ENCODE data around the gene POLR2F. TPM values are rescaled to one million over a fixed set of nuclear protein-coding genes. Genes with fewer than 3 reads are reported as not detected.

POLR2F gene
- total RNA-seq, 1 experiment from 2014 or later, result 162 TPM

GRCh38 chr22:37959231-37959825, 5.8 kb downstream of the POLR2F start:
- BruUV-seq (replicated peaks), result no TSS peak
- CTCF ChIA-PET, result no interaction called here
- Histone ChIP-seq H3K4me1 (ENCODE audit: insufficient read depth, low read length, poor library complexity, severe bottlenecking) (peaks cover 7% of the 10 kb centered on the region), H3K27ac (ENCODE audit: low read depth, low read length, poor library complexity, severe bottlenecking) (no peak overlapping the region), H3K27me3 (replicated peaks; ENCODE audit: insufficient read depth, low read depth, low read length, poor library complexity) (no peaks in the 10 kb centered on the region), H3K9me3 (ENCODE audit: low read depth, low read length, poor library complexity, severe bottlenecking) (no peaks in the 10 kb centered on the region), H3K36me3 (ENCODE audit: insufficient read depth, low read length, poor library complexity, severe bottlenecking) (peaks cover 61% of the 10 kb centered on the region), H3K4me3 (ENCODE audit: low read depth, low read length, poor library complexity, severe bottlenecking) (no peak overlapping the region)
- DNase-seq (ENCODE audit: low spot score), result no peak
- POLR2A ChIA-PET (ENCODE audit: low non-redundant PET), result interaction anchor here (0.7 kb wide), 1 partner anchor 181 kb away, joined by 8 read pairs; no protein-coding TSS in a partner anchor
- TF ChIP-seq CTCF (conservative IDR thresholded peaks at IDR 0.05; ENCODE audit: low read depth, low read length) (no peak), EZH2 (IDR thresholded peaks at IDR 0.05; ENCODE audit: borderline replicate concordance, low read depth, low read length, poor library complexity, severe bottlenecking) (no peak)
- intact Hi-C loops (cut with micrococcal nuclease; ENCODE audit: unreplicated experiment), result no loop called here

- no peak for TF ChIP-seq CTCF (conservative IDR thresholded peaks at IDR 0.05; ENCODE audit: low read depth, low read length)
- TF ChIP-seq EZH2 (IDR thresholded peaks at IDR 0.05; ENCODE audit: borderline replicate concordance, low read depth, low read length, poor library complexity, severe bottlenecking), result no peak
- BruUV-seq (replicated peaks), result no TSS peak
- intact Hi-C loops (cut with micrococcal nuclease; ENCODE audit: unreplicated experiment), result no loop called here
- H3K9me3 ChIP-seq (ENCODE audit: low read depth, low read length, poor library complexity, severe bottlenecking), result no peaks in the 10 kb centered on the region
- CTCF ChIA-PET, result no interaction called here
- no peaks in the 10 kb centered on the region for H3K27me3 ChIP-seq (replicated peaks; ENCODE audit: insufficient read depth, low read depth, low read length, poor library complexity)
- H3K27ac ChIP-seq (ENCODE audit: low read depth, low read length, poor library complexity, severe bottlenecking), result no peak overlapping the region
- no peaks in the 10 kb centered on the region for H3K4me1 ChIP-seq (ENCODE audit: insufficient read depth, low read length, poor library complexity, severe bottlenecking)
- peaks cover 61% of the 10 kb centered on the region for H3K36me3 ChIP-seq (ENCODE audit: insufficient read depth, low read length, poor library complexity, severe bottlenecking)
- H3K4me3 ChIP-seq (ENCODE audit: low read depth, low read length, poor library complexity, severe bottlenecking), result no peak overlapping the region
- POLR2A ChIA-PET (ENCODE audit: low non-redundant PET), result no interaction called here
- DNase-seq (ENCODE audit: low spot score), result no peak
Measured at GRCh38 chr22:37961062-37961461, 7.6 kb downstream of the POLR2F start.

GRCh38 chr22:37965940-37966664, 12.6 kb downstream of the POLR2F start:
- H3K27ac ChIP-seq (ENCODE audit: low read depth, low read length, poor library complexity, severe bottlenecking), result no peak overlapping the region
- ChIA-PET POLR2A (ENCODE audit: low non-redundant PET) (no interaction called here), CTCF (interaction anchor here (0.5 to 1.7 kb wide), 5 partner anchors 12 to 323 kb away, joined by 3 to 6 read pairs (median 3); no protein-coding TSS in a partner anchor)
- peaks cover 32% of the 10 kb centered on the region for H3K36me3 ChIP-seq (ENCODE audit: insufficient read depth, low read length, poor library complexity, severe bottlenecking)
- no peaks in the 10 kb centered on the region for H3K4me1 ChIP-seq (ENCODE audit: insufficient read depth, low read length, poor library complexity, severe bottlenecking)
- intact Hi-C loops (cut with micrococcal nuclease; ENCODE audit: unreplicated experiment), result loop anchor here (1.0 kb wide), 1 partner anchor 149 kb away; no protein-coding TSS in a partner anchor
- no TSS peak for BruUV-seq (replicated peaks)
- no peaks in the 10 kb centered on the region for H3K9me3 ChIP-seq (ENCODE audit: low read depth, low read length, poor library complexity, severe bottlenecking)
- DNase-seq (ENCODE audit: low spot score), result no peak
- no peaks in the 10 kb centered on the region for H3K27me3 ChIP-seq (replicated peaks; ENCODE audit: insufficient read depth, low read depth, low read length, poor library complexity)
- no peak overlapping the region for H3K4me3 ChIP-seq (ENCODE audit: low read depth, low read length, poor library complexity, severe bottlenecking)
- TF ChIP-seq EZH2 (IDR thresholded peaks at IDR 0.05; ENCODE audit: borderline replicate concordance, low read depth, low read length, poor library complexity, severe bottlenecking), result no peak
- no peak for TF ChIP-seq CTCF (conservative IDR thresholded peaks at IDR 0.05; ENCODE audit: low read depth, low read length)
